Subcutaneous adipose tissue (tissue), 4 donors: Measurements from ENCODE around the gene ZBTB22. TPM values are rescaled to one million over a fixed set of nuclear protein-coding genes. Genes with fewer than 3 reads are reported as not detected.

Experiments used
- total RNA-seq, 4 donors: library from RNA; depleted of rRNA; stranded (reverse); fragments of >200 nt; gene quantifications; one replicate each; pipeline ENCODE4 v1.1.0, GENCODE V29; 2016
- TF ChIP-seq, protein P1 (sequence below): fragments of 450-650 bp; IDR thresholded peaks from one replicate; pipeline ENCODE4 v1.5.1; 2016; ENCODE audit warnings: low read depth, mild to moderate bottlenecking, control low read depth, antibody characterized with exemption, moderate library complexity

ZBTB22 gene
- total RNA-seq, 4 donors from 2014 or later, result 5.9 to 16.8 (median 9.0) TPM

DNA sequence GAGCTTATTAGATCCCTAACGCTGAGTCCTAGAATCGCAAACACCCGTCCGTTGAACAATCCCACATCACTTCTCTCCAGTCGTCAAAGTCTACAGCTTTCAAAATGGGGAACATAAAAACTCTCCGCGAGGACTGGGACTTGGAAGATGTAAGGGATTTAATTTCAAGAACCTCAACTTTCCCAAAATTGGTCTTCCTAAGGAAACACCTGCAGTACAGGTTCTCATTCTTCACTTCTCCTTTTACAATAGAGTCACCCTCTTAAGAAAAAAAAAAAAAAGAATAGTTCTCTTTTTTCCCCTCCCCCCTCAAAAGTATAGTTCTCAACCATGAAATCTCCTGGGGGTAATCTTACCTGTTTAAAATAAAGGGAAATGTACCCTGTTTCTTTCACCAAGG lies 6.6 kb upstream of the ZBTB22 start:
- TF ChIP-seq, protein P1, sequence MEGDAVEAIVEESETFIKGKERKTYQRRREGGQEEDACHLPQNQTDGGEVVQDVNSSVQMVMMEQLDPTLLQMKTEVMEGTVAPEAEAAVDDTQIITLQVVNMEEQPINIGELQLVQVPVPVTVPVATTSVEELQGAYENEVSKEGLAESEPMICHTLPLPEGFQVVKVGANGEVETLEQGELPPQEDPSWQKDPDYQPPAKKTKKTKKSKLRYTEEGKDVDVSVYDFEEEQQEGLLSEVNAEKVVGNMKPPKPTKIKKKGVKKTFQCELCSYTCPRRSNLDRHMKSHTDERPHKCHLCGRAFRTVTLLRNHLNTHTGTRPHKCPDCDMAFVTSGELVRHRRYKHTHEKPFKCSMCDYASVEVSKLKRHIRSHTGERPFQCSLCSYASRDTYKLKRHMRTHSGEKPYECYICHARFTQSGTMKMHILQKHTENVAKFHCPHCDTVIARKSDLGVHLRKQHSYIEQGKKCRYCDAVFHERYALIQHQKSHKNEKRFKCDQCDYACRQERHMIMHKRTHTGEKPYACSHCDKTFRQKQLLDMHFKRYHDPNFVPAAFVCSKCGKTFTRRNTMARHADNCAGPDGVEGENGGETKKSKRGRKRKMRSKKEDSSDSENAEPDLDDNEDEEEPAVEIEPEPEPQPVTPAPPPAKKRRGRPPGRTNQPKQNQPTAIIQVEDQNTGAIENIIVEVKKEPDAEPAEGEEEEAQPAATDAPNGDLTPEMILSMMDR, result no peak

- TF ChIP-seq, protein P1, result no peak
These were observed 6.0 kb upstream of the ZBTB22 start for GRCh38 chr6:33323623-33323948.

GRCh38 chr6:33321227-33321626 lies 3.7 kb upstream of the ZBTB22 start:
- TF ChIP-seq, protein P1, result no peak

- TF ChIP-seq, protein P1, result no peak
These were observed 3.0 kb upstream of the ZBTB22 start for GRCh38 chr6:33320315-33321181.

DNA sequence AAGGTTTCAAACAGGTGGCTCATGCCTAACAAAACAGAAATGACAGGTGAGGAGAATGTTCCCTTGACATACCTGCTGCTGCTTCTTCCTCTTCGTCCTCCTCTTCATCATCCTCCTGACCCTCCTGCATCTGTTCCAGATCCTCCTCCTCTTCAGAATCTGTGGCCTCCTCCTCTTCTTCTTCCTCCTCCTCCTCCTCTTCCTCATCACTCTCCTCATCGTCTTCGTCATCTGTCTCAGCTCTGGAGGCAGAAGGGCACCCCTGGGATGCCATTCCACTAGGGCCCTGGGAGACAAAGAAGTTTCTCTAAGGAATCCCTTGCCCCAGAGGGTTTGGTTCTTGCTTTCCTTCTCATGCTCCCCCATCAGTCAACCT lies 2.4 kb upstream of the ZBTB22 start:
- TF ChIP-seq, protein P1, result no peak

GRCh38 chr6:33318426-33319073 lies 1.0 kb upstream of the ZBTB22 start:
- TF ChIP-seq, protein P1, result no peak

DNA sequence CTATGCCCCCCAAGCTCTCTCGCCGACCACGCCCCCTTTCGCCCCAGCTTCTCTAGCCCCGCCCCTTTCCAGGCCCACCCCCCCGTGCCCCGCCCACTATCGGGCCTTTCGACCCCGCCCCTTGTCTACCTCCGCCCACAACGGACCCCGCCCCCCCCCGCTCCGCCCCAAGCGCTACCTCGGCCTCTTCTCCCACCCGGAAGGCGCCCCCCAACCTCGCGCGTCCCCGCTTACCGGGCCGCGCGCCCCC lies 200 bp downstream of the ZBTB22 start:
- TF ChIP-seq, protein P1, result no peak
